ENCODE measurements around the gene PTGES3L.

DNA sequence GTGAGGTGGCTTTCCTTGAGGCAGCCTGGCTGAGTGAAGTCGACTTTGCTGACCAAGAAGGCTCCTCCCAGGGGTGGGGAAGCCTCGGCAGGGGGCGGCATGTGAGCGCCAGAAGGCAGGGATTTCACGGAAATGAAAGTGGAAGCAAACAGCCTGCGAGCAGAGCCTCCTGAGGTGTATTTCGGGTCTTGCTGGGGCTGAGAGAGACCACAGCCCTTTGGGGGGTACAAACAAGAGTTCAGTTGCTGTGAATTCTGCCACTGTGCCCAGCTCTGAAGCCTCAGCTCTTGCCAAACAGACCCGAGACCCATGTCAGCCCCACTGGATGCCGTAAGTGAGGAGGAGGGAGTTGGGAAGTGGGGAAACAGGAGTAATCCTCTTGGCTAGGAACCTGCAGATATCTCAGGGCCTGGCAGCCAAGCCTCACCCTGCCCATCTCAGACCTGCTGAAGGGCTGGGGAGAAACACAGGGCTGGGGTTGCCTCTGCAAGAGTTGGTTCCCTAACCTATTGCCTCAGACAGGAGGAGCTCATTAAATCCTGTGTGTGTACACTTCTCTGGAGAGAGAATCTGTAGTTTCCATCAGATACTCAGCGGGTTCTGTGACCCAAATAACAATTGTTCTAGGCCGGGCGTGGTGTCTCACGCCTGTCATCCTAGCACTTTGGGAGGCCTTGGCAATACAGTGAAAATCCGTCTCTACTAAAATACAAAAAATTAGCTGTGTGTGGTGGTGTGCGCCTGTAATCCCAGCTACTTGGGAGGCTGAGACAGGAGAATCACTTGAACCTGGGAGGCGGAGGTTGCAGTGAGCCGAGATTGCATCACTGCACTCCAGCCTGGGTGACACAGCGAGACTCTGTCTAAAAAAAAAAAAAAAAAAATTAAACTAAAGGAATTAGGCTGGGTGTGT is 27.0 kb upstream of the PTGES3L start, which contains the start of gene IFI35:
- TF ChIP-seq FOSL1 (CRISPR knock-in tag; IDR thresholded peaks at IDR 0.05; ENCODE audit: borderline replicate concordance) (no peak), NFIC (IDR thresholded peaks at IDR 0.05; ENCODE audit: low read length) (no peak), NPAS2 (CRISPR knock-in tag; IDR thresholded peaks at IDR 0.05; ENCODE audit: borderline replicate concordance) (no peak), TBP (CRISPR knock-in tag; IDR thresholded peaks at IDR 0.05) (no peak), MAFK (conservative IDR thresholded peaks at IDR 0.05 in 1 of 2, IDR thresholded peaks at IDR 0.05 in 1 of 2; ENCODE audit: low read length in 2 of 2) (no peak), JUND (CRISPR knock-in tag; IDR thresholded peaks at IDR 0.05) (0 out of 2 replicates have a peak, but pooled peaks have one; percentile 3), TAF1 (CRISPR knock-in tag; IDR thresholded peaks at IDR 0.05) (peak; percentile 58; the same call in 1 of the 2 replicates)
- TF ChIP-seq, protein P1, sequence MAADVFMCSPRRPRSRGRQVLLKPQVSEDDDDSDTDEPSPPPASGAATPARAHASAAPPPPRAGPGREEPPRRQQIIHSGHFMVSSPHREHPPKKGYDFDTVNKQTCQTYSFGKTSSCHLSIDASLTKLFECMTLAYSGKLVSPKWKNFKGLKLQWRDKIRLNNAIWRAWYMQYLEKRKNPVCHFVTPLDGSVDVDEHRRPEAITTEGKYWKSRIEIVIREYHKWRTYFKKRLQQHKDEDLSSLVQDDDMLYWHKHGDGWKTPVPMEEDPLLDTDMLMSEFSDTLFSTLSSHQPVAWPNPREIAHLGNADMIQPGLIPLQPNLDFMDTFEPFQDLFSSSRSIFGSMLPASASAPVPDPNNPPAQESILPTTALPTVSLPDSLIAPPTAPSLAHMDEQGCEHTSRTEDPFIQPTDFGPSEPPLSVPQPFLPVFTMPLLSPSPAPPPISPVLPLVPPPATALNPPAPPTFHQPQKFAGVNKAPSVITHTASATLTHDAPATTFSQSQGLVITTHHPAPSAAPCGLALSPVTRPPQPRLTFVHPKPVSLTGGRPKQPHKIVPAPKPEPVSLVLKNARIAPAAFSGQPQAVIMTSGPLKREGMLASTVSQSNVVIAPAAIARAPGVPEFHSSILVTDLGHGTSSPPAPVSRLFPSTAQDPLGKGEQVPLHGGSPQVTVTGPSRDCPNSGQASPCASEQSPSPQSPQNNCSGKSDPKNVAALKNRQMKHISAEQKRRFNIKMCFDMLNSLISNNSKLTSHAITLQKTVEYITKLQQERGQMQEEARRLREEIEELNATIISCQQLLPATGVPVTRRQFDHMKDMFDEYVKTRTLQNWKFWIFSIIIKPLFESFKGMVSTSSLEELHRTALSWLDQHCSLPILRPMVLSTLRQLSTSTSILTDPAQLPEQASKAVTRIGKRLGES (CRISPR knock-in tag; IDR thresholded peaks at IDR 0.05; ENCODE audit: borderline replicate concordance), result no peak; the same call in 1 of the 2 replicates
- TF ChIP-seq, protein P2, sequence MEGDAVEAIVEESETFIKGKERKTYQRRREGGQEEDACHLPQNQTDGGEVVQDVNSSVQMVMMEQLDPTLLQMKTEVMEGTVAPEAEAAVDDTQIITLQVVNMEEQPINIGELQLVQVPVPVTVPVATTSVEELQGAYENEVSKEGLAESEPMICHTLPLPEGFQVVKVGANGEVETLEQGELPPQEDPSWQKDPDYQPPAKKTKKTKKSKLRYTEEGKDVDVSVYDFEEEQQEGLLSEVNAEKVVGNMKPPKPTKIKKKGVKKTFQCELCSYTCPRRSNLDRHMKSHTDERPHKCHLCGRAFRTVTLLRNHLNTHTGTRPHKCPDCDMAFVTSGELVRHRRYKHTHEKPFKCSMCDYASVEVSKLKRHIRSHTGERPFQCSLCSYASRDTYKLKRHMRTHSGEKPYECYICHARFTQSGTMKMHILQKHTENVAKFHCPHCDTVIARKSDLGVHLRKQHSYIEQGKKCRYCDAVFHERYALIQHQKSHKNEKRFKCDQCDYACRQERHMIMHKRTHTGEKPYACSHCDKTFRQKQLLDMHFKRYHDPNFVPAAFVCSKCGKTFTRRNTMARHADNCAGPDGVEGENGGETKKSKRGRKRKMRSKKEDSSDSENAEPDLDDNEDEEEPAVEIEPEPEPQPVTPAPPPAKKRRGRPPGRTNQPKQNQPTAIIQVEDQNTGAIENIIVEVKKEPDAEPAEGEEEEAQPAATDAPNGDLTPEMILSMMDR (CRISPR knock-in tag; IDR thresholded peaks at IDR 0.05), result peak; percentile 97
- TF ChIP-seq, protein P3, sequence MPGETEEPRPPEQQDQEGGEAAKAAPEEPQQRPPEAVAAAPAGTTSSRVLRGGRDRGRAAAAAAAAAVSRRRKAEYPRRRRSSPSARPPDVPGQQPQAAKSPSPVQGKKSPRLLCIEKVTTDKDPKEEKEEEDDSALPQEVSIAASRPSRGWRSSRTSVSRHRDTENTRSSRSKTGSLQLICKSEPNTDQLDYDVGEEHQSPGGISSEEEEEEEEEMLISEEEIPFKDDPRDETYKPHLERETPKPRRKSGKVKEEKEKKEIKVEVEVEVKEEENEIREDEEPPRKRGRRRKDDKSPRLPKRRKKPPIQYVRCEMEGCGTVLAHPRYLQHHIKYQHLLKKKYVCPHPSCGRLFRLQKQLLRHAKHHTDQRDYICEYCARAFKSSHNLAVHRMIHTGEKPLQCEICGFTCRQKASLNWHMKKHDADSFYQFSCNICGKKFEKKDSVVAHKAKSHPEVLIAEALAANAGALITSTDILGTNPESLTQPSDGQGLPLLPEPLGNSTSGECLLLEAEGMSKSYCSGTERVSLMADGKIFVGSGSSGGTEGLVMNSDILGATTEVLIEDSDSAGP (CRISPR knock-in tag; IDR thresholded peaks at IDR 0.05; ENCODE audit: borderline replicate concordance), result peak; percentile 74; the same call in 1 of the 2 replicates

All from HepG2 (cell line).